DOHH2 (cell line): ENCODE measurements around the gene ZNF682.
"Not testable (repeated sequence)": the region's sequence is repeated elsewhere in the genome, so short reads cannot be mapped to it uniquely, and the experiment has no call there.

Experiments
- CTCF ChIP-seq: fragments of 200-600 bp; sonication (generic); IDR thresholded peaks from one replicate; pipeline ENCODE4 v1.5.1; 2014; ENCODE audit warnings: antibody characterized with exemption, mild to moderate bottlenecking, low read depth, low read length; ENCODE audit not compliant: poor library complexity, severe bottlenecking
- EZH2phosphoT487 ChIP-seq: fragments of 200-600 bp; sonication (generic); IDR thresholded peaks from 2 replicates; pipeline ENCODE4 v1.6.1; 2017; ENCODE audit warnings: borderline replicate concordance, mild to moderate bottlenecking, antibody characterized with exemption, low read length, moderate library complexity, mixed read lengths

GRCh38 chr19:20082876-20083275, 43.6 kb upstream of the ZNF682 start:
- TF ChIP-seq CTCF, EZH2phosphoT487: not testable (repeated sequence)
